LNCaP clone FGC (cell line): ENCODE data around the gene PLEKHD1.

ENCODE experiments used
- DNase-seq: peaks from one replicate; pipeline ENCODE4 v3.0.0-alpha.2; 2011; ENCODE audit warnings: low read depth
- H3K4me3 ChIP-seq: 2 replicates; pipeline ENCODE4 v1.5.1; 2011; ENCODE audit warnings: mild to moderate bottlenecking, low read depth, low read length, control low read depth
- TF ChIP-seq, protein P1 (sequence below): IDR thresholded peaks from 2 replicates; pipeline ENCODE4 v1.5.1; 2012; ENCODE audit warnings: mild to moderate bottlenecking; ENCODE audit not compliant: control insufficient read depth, insufficient read depth; ENCODE audit errors: extremely low read depth

Gene PLEKHD1

DNA sequence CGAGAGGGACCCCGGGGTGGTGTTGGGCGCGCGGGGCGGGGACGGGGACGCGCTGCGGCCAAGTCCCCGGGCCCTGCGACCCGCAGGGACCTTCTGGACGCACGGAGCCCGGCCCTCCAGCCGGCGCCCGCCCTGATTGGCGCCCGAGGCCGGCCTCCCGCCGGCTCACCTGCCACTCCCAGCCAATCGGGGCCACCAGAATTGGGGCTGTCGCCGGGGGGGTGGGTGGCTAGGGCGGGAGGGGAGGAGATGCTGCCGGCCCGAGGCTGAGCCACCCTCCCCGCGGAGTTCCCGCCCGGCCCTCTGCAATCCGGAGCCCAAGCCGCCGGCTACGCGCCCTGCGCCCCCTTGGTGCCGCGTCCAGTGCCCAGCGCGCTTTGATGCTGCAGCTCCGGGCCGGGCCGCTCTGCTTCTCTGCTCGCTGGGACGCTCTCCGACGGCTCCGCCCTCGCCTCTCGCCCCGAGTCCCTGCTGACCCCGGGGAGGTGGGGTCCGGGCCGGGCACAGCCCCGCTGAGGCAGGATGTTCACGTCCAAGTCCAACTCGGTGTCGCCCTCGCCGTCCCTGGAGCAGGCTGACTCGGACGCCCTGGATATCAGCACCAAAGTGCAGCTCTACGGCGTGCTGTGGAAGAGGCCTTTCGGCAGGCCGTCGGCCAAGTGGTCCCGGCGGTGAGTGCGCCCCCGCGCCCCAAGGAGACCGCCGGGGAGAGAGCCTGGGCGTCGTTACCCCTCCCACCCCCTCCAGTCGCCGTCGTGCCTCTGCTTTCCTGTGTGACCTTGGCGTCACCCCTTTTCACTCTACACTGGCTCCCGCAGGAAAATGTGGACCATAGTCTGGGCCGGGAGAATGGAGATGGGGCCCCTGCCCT is at the start of gene PLEKHD1:
TSS of gene PLEKHD1 (plus strand) at position 285 of the 871 bp plus-strand sequence. CDS start at position 523, 238 bp downstream.
- TF ChIP-seq, protein P1, sequence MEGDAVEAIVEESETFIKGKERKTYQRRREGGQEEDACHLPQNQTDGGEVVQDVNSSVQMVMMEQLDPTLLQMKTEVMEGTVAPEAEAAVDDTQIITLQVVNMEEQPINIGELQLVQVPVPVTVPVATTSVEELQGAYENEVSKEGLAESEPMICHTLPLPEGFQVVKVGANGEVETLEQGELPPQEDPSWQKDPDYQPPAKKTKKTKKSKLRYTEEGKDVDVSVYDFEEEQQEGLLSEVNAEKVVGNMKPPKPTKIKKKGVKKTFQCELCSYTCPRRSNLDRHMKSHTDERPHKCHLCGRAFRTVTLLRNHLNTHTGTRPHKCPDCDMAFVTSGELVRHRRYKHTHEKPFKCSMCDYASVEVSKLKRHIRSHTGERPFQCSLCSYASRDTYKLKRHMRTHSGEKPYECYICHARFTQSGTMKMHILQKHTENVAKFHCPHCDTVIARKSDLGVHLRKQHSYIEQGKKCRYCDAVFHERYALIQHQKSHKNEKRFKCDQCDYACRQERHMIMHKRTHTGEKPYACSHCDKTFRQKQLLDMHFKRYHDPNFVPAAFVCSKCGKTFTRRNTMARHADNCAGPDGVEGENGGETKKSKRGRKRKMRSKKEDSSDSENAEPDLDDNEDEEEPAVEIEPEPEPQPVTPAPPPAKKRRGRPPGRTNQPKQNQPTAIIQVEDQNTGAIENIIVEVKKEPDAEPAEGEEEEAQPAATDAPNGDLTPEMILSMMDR: no peak
- DNase-seq: peak; percentile 25
- H3K4me3 ChIP-seq: peak within 1 kb of the TSS; percentile 68

DNA sequence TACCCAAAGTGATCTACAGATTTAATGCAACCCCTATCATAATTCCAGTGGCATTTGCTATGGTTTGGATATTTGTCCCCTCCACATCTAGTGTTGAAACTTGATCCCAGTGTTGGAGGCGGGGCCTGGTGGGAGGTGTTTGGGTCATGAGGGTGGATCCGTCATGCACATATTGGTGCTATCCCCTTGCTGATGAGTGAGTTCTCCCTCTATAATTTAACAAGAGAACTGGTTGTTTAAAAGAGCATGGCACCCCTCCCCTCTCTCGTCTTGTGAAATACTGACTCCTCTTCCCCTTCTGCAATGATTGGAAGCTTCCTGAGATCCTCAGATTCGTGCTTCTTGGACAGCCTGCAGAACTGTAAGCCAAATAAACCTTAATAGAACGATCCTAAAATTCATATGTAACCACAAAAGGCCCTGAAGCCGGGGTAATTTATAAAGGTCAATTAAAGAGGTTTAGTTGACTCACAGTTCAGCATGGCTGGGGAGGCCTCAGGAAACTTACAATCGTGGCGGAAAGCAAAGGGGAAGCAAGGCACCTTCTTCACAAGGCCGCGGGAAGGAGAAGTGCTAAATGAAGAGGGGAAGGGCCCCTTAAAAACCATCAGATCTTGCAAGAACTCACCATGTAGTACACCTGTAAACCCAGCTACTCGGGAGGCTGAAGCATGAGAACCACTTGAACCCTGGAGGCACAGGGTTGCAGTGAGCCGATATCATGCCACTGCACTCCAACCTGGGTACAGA is 44.8 kb upstream of the PLEKHD1 start:
- TF ChIP-seq, protein P1: no peak
- no peak overlapping the region for H3K4me3 ChIP-seq
- no peak for DNase-seq

DNA sequence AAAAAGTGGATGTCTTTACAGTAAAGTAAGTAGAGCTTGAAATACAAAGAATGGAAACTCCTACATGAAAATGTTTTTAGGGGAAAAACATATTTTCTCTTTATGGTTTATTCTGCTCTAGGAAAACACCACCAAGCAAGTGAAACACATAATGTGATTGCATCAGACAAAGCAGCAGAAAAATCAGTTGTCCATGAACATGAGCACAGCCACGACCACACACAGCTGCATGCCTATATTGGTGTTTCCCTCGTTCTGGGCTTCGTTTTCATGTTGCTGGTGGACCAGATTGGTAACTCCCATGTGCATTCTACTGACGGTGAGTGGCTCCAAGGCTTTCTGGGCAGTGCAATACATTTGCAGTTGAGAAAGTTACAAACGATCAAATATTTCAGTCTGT is 42.6 kb upstream of the PLEKHD1 start:
- TF ChIP-seq, protein P1: no peak
- no peak overlapping the region for H3K4me3 ChIP-seq
- DNase-seq: no peak

DNA sequence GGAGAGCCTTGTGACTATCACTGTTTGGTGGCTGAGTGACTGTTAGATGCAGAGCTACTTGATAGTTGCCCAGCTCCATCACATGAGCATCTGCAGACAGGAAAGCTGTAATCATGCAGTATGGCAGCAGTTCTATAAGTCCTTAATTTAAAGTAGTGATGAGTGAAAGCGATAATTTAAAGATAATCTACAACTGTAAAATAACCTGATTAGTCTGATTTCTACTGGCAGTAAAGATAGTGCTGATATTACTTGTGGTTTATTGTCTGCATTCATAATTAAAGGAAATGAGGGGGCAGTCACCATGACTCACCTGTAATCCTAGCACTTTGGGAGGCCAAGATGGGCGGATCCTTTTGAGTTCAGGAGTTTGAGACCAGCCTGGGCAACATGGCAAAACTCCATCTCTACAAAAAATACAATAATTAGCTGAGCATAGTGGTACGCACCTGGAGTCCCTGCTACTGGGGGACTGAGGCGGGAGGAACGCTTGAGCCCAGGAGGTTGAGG is 41.2 kb upstream of the PLEKHD1 start:
- TF ChIP-seq, protein P1: no peak
- no peak for DNase-seq

DNA sequence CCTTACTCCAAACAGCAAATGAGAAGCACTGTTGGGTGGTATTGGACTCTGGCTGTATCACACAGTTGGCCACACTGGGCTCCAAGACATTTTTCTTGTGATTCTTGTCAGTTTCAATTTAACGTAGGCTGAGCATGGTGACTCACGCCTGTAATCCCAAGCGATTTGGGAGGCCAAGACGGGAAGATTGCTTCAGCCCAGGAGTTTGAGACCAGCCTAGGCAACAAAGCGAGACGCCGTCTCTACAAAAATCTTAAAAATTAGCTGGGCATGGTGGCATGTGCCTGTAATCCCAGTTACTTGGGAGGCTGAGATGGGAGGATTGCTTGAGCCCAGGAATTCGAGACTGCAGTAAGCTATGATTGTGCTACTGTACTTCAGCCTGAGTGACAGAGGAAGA is 35.3 kb upstream of the PLEKHD1 start:
- no peak overlapping the region for H3K4me3 ChIP-seq
- TF ChIP-seq, protein P1: no peak

More for the DNA sequence above, 41.2 kb upstream of the PLEKHD1 start:
- H3K4me3 ChIP-seq: no peak overlapping the region

DNA sequence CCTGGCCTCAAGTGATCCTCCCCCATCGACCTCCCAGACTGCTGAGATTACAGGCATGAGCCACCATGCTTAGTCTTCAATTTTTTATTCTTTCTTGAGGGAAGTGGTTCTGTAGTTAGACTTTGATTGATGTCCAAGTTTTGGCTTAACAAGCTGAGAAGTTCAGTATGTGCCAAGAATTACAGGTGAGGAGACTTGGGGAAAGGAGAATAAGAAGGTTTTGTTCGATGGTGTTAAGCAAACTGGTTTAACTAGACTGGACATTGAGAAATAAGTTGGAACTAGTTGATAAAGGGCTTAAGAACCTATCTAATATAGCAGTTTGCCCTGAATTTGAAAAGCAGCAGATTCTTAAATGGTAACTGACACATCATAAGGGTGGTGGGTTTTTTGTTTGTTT is 32.6 kb upstream of the PLEKHD1 start:
- DNase-seq: peak; percentile 96
- TF ChIP-seq, protein P1: no peak
- H3K4me3 ChIP-seq: no peak overlapping the region

More for the DNA sequence above, 35.3 kb upstream of the PLEKHD1 start:
- DNase-seq: no peak
